GM12891 (cell line): Measurements from ENCODE around the gene CDK6.

Source experiments
- POLR2A ChIP-seq: IDR thresholded peaks from 2 replicates; pipeline ENCODE4 v1.6.1; 2011; ENCODE audit warnings: low read depth, low read length, control low read depth
- POLR2AphosphoS5 ChIP-seq: IDR thresholded peaks from 2 replicates; pipeline ENCODE4 v1.6.1; 2011; ENCODE audit warnings: low read depth, low read length, control low read depth
- SPI1 ChIP-seq: IDR thresholded peaks from 2 replicates; pipeline ENCODE4 v1.6.1; 2011; ENCODE audit warnings: low read depth, low read length, control low read depth
- TAF1 ChIP-seq: IDR thresholded peaks from 2 replicates; pipeline ENCODE4 v1.6.1; 2011; ENCODE audit warnings: low read depth, low read length, control low read depth

DNA sequence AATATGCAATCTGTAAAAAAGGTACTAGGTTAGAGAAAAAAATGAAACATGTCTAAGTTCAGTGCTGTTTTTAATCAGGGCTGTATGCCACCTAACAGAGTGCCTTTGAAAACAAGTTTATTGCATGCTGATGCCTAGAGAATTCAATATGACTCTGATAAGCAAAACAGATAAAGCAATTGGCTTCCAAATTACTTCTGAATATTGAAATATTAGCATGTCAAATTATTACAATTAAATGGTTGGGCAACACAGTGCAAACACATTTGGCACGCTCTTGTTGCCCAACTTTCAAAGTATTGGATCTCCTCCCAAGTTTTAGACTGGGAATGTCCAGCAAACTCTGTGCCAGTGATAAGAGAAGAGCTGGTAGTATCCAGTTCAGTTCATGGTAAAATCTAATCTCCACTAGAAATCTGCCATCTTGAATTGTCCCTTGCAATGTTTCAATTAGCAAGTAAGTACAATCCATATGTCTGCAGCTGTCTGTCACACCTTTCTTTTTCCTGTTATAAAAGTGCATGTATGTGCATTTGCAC, 181.0 kb downstream of the CDK6 start:
- TF ChIP-seq POLR2AphosphoS5 (no peak), POLR2A (no peak), TAF1 (no peak), SPI1 (no peak)
